GM10266 (cell line): ENCODE results near the gene MAP3K10.
"Not testable (repeated sequence)": the region's sequence is repeated elsewhere in the genome, so short reads cannot be mapped to it uniquely, and the experiment has no call there.

Experiments used
- DNase-seq: peaks from one replicate; pipeline ENCODE4 v3.0.0; 2012; ENCODE audit errors: extremely low spot score
- TF ChIP-seq, protein P1 (sequence below): IDR thresholded peaks from 2 replicates; pipeline ENCODE4 v1.5.1; 2012; ENCODE audit warnings: mild to moderate bottlenecking, low read depth; ENCODE audit not compliant: control insufficient read depth, insufficient read depth; ENCODE audit errors: missing control alignments

MAP3K10 gene

DNA sequence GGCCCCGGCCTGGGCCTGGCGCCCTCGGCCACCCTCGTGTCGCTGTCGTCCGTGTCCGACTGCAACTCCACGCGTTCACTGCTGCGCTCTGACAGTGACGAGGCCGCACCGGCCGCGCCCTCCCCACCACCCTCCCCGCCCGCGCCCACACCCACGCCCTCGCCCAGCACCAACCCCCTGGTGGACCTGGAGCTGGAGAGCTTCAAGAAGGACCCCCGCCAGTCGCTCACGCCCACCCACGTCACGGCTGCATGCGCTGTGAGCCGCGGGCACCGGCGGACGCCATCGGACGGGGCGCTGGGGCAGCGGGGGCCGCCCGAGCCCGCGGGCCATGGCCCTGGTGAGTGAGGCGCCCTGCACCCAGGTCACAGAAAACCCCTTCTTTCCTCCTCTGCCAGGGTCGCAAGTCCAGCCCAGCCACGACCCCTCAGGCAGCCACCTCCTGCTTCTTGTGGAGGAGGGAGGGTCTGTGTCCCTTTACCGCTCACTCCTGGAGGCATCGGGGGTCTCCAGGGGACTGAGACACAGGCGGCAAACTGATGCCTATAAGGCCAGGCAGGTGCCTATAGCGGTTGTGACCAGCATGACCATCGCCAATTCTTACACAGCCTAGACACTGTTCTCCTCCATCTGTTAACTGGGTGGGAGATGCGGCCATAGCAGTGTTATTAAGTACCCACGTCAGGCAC lies 22.8 kb downstream of the MAP3K10 start:
- DNase-seq, result no peak
- TF ChIP-seq, protein P1, sequence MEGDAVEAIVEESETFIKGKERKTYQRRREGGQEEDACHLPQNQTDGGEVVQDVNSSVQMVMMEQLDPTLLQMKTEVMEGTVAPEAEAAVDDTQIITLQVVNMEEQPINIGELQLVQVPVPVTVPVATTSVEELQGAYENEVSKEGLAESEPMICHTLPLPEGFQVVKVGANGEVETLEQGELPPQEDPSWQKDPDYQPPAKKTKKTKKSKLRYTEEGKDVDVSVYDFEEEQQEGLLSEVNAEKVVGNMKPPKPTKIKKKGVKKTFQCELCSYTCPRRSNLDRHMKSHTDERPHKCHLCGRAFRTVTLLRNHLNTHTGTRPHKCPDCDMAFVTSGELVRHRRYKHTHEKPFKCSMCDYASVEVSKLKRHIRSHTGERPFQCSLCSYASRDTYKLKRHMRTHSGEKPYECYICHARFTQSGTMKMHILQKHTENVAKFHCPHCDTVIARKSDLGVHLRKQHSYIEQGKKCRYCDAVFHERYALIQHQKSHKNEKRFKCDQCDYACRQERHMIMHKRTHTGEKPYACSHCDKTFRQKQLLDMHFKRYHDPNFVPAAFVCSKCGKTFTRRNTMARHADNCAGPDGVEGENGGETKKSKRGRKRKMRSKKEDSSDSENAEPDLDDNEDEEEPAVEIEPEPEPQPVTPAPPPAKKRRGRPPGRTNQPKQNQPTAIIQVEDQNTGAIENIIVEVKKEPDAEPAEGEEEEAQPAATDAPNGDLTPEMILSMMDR, result no peak

DNA sequence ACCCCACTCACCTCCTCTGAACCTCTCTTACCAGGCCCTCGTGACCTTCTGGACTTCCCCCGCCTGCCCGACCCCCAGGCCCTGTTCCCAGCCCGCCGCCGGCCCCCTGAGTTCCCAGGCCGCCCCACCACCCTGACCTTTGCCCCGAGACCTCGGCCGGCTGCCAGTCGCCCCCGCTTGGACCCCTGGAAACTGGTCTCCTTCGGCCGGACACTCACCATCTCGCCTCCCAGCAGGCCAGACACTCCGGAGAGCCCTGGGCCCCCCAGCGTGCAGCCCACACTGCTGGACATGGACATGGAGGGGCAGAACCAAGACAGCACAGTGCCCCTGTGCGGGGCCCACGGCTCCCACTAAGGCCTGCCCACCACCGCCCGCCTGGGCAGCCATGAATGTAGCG lies 23.7 kb downstream of the MAP3K10 start:
- TF ChIP-seq, protein P1, result no peak
- no peak for DNase-seq

DNA sequence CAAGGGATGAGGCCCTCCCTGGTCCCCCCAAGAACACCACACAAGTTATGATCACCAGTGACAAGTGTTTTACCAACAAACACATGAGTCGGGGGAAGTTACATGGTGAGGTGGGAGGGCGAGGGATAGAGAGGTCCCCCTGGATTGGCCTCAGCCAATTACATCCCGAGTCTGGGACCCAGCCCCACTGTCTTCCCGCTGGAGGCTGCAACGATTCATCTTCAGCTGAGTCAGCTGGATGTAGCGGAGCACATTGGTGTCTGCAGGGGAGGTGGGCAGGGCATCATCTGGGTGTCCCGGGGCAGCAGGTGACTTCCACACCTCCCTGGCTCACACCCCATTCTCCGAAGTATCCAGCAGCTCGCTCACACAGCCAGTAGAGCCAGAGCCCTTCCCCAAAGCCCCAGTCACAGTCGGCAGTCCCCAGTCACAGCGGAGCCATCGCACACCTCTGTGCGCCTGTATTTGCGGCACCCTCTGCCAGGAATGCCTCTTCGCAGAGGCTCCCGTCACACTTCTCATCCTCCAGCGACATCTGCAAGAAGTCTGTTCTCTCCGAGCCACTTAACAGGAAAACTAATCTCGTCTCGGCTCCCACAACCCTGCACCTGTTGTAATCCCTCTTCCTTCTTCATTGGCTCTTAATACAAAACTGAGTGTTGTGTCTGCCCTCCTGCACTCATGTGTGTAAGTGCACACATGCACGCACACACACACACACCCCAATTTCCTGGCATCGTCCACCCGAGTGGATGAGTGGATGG lies 25.0 kb downstream of the MAP3K10 start:
- DNase-seq, result no peak
- TF ChIP-seq, protein P1, result no peak

DNA sequence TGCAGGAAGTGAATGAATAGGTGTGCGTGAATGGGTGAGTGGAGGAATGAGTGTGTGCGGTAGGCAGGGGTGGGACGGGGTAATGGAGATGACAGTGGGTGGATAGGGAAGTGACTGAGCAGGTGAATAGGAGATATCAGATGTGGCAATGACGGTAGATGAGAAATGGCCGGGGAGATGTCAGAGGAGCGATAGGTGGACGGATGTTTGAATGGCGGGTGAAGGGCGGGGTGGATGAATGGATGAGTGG lies 25.5 kb downstream of the MAP3K10 start:
- TF ChIP-seq, protein P1, result no peak
- DNase-seq, result no peak

DNA sequence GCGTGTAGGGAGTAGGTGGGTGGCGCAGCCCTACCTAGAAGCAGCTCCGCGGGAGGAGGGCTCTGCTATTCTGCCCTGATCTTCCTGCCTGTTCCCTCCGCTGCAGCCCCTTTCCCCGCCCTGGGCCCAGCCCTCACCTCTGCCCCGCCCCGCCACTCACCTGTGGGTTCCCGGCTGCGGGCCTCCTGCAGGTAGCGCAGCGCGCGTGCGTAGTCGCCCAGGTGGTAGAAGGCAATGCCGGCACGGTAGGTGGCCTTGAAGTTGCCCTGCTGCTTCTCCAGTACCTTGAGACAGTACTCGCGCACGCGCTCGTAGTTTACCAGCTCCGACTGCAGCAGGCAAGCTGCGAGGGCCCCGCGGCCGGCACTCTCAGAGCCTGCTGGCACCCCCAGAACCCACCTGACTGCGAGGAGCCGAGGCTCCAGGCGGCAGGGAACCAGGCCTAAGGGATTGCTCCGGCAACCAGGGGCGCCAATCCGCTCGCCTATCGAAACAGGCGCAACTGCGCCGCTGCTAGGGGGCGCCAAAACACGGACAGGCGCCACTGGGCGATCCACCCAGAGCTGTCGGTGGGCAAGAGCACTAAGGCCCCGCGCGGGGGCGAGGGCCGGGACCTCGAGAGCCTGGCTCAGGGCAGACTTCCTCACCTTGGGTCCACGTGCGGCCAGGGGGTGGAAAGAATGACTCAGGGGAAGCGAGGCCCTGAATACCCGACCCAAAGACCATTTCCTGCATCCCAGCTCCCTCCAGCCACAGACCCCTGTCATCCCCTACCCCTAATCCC lies 26.0 kb downstream of the MAP3K10 start:
- no peak for DNase-seq
- TF ChIP-seq, protein P1, result peak; percentile 35

DNA sequence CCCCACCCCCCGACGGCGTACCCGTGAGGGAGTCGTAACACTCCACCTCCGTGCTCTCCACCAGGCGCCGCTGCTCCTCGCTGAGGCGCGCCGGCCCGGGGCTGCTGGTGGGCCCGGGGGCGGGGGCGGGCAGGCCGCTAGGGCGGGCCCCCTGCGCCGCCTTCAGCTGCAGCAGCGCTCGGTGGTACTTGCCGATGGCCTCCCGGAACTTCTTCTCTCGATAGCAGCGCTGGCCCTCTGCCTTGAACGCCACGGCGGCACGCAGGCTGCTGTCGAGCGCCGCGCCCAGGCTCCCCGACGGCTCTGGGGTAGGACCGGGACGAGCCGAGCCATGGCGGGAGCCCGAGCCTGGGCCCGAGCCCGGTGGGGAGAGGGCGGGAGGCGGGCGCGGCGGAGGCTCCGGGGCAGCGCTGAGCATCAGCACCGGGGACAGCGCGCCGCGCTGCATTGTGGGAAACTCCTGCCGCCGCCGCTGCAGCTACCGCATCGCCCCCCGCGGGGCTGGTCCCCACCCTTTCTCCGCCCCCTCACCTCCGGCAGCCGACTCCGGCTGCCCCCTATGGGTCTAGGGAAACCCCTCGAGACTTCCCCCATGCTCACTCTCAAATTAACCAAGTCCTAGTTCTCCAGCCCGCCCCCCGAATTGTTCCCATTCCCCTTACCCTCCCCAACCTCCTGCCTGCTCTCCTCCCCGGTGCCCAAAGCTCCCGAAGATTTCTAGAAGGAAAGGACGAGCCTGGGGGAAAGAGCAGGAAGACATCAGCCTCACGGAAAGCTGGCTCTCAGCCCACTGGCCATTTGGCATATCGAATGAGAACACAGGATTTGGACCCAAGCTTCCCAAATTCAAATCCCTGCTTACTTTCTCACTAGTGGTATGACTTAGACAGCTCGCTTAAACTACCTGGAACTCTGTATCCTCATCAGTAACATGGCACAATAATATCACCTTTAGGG lies 27.0 kb downstream of the MAP3K10 start, which contains the start of gene TTC9B:
Gene TTC9B (minus strand): TSS at position 451 of the 957 bp plus-strand sequence. CDS start 3 bp downstream, at position 448.
- peak; percentile 85 for DNase-seq
- TF ChIP-seq, protein P1, result no peak

DNA sequence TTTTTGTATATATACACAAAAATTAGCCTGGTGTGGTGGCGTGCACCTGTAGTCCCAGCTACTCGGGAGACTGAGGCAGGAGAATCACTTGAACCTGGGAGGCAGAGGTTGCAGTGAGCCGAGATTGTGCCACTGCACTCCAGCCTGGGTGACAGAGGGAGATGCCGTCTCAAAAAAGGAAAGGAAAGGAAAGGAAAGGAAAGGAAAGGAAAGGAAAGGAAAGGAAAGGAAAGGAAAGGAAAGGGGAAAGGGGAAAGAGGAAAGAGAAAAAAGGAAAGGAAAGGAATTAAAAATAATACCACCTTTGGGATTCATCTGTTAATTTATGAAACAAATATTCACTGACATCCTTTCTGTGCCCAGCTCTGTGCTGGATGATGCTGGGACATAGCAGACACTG lies 27.8 kb downstream of the MAP3K10 start:
- DNase-seq, result not testable (repeated sequence)
